ENCODE measurements around the gene GRIP2.

- TF ChIP-seq EZH2 (IDR thresholded peaks at IDR 0.05; ENCODE audit: low read length): no peak
- no peak for TF ChIP-seq CTCF (optimal IDR thresholded peaks at IDR 0.05 in 1 of 3, IDR thresholded peaks at IDR 0.05 in 1 of 3, conservative IDR thresholded peaks at IDR 0.05 in 1 of 3; ENCODE audit: extremely low read depth in 1 of 3, insufficient read depth in 2 of 3, low read length in 3 of 3)
These were observed 63.4 kb downstream of the GRIP2 start for GRCh38 chr3:14476583-14477265.
